D721Med (cell line): ENCODE measurements around the gene CADPS.

ENCODE experiments used
- DNase-seq: peaks from one replicate; pipeline ENCODE4 v3.0.0; 2011; ENCODE audit warnings: low spot score; ENCODE audit not compliant: insufficient read length
- FAIRE-seq: peaks from 2 replicates; lab custom pipeline; 2011; peaks lifted over from hg19 to GRCh38; lab: Jason Lieb, UNC
- CTCF ChIP-seq: IDR thresholded peaks from 2 replicates; pipeline ENCODE4 v1.5.1; 2012; ENCODE audit warnings: mild to moderate bottlenecking, control low read depth; ENCODE audit not compliant: insufficient read depth; ENCODE audit errors: missing control alignments

Gene CADPS

GRCh38 chr3:62542185-62542584, 333.0 kb downstream of the CADPS start:
- DNase-seq: no peak
- no peak for TF ChIP-seq CTCF
- no peak for FAIRE-seq

GRCh38 chr3:62539762-62540161, 335.5 kb downstream of the CADPS start:
- FAIRE-seq: no peak
- no peak for TF ChIP-seq CTCF
- no peak for DNase-seq

GRCh38 chr3:62538691-62539356, 336.4 kb downstream of the CADPS start:
- no peak for TF ChIP-seq CTCF
- DNase-seq (no peak), FAIRE-seq (no peak)

- TF ChIP-seq CTCF: no peak
- no peak for FAIRE-seq
- no peak for DNase-seq
These were observed 340.9 kb downstream of the CADPS start for GRCh38 chr3:62534326-62534725.

- no peak for FAIRE-seq
- DNase-seq: no peak
- TF ChIP-seq CTCF: no peak
These were observed 342.4 kb downstream of the CADPS start for GRCh38 chr3:62532796-62533195.

GRCh38 chr3:62531981-62532380, 343.2 kb downstream of the CADPS start:
- DNase-seq: no peak
- no peak for TF ChIP-seq CTCF
- no peak for FAIRE-seq

GRCh38 chr3:62531493-62531892, 343.7 kb downstream of the CADPS start:
- TF ChIP-seq CTCF: no peak
- DNase-seq: no peak
- FAIRE-seq: no peak
